Tibial nerve (tissue), 3 donors: ENCODE results near the gene ELAPOR1.

Experiments used
- POLR2A ChIP-seq, 2 donors: fragments of 450-650 bp; IDR thresholded peaks; one replicate each; pipeline ENCODE4 v1.6.1; 2017; ENCODE audit warnings: antibody characterized with exemption in 2 of 2, mild to moderate bottlenecking in 2 of 2, moderate library complexity in 2 of 2
- TF ChIP-seq, protein P1 (sequence below), 5 experiments: fragments of 200-600 bp in 3 of 5; fragments of 450-650 bp in 2 of 5; sonication (generic) in 3 of 5; IDR thresholded peaks; one replicate each; pipeline ENCODE4 v1.5.1; 2016 to 2019; ENCODE audit warnings: antibody characterized with exemption in 5 of 5, mild to moderate bottlenecking in 3 of 5, moderate library complexity in 2 of 5

GRCh38 chr1:109163551-109163950 lies 49.6 kb downstream of the ELAPOR1 start:
- no peak for TF ChIP-seq POLR2A (IDR thresholded peaks at IDR 0.05)
- TF ChIP-seq, protein P1, sequence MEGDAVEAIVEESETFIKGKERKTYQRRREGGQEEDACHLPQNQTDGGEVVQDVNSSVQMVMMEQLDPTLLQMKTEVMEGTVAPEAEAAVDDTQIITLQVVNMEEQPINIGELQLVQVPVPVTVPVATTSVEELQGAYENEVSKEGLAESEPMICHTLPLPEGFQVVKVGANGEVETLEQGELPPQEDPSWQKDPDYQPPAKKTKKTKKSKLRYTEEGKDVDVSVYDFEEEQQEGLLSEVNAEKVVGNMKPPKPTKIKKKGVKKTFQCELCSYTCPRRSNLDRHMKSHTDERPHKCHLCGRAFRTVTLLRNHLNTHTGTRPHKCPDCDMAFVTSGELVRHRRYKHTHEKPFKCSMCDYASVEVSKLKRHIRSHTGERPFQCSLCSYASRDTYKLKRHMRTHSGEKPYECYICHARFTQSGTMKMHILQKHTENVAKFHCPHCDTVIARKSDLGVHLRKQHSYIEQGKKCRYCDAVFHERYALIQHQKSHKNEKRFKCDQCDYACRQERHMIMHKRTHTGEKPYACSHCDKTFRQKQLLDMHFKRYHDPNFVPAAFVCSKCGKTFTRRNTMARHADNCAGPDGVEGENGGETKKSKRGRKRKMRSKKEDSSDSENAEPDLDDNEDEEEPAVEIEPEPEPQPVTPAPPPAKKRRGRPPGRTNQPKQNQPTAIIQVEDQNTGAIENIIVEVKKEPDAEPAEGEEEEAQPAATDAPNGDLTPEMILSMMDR (IDR thresholded peaks at IDR 0.05), result no peak
